NCI-H748 (cell line): ENCODE results near the gene ZNF454.

Experiments used
- DNase-seq: peaks from one replicate; lab custom pipeline; 2025; ENCODE audit not compliant: unreplicated experiment; lab: John Stamatoyannopoulos, UW

Gene ZNF454

GRCh38 chr5:178993236-178993765 lies 52.3 kb downstream of the ZNF454 start:
- DNase-seq = no peak

DNA sequence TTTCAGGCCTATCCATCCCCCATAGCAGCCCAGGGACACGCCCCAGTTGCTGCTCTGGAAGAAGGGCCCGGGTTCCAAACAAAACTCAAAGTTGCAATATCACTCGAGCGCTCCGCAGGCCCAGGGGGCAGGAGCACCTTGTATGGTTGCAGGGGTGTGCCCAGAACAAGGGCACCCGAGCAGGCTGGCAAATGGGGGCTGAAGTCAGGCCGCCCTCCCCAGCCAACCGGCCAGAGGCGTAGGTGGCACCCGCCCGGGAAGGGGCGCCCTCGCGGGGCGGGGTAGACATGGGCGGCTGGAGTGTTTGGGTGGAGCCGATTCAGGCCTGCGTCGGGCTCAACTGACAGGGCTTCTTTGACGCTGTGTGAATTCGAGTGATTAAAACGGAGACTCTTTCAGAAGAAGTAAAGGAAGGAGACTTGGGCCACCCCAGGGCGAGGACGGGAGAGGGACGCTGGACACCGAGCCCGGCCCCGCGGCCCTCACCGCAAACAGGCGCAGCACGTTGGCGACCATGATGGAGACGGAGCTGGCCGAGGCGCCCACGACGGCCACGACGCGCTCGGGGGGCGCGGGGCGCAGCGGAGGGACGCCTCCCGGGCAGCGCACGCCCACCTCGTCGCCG lies 53.1 kb downstream of the ZNF454 start:
- no peak for DNase-seq

GRCh38 chr5:178994580-178995340 lies 53.8 kb downstream of the ZNF454 start, which contains the start of gene GRM6:
Gene GRM6 (minus strand): TSS chr5:178995320. CDS start chr5:178994944, 376 bp downstream.
- DNase-seq = no peak

GRCh38 chr5:178995341-178995690 lies 54.3 kb downstream of the ZNF454 start:
- DNase-seq = no peak

GRCh38 chr5:178996156-178996555 lies 55.2 kb downstream of the ZNF454 start:
- no peak for DNase-seq

DNA sequence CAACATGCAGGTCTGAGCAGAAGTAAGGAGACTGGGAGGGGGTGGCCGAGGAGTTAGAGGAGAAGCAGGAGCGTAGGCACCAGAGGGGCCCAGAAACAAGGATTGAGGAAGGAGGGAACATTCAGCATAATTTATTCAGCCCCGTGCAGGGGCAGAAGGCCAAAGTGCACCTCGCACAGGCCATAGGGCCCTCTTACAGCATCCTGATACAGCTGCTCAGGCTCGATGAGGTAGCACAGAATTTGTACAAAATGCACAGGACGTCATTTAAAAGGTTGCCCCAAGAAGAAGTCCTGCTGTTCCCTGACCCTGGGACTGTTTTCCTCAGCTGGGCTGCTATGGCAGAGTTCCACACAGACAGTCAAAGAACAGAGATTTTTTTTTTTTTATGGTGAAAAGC lies 56.2 kb downstream of the ZNF454 start:
- no peak for DNase-seq

DNA sequence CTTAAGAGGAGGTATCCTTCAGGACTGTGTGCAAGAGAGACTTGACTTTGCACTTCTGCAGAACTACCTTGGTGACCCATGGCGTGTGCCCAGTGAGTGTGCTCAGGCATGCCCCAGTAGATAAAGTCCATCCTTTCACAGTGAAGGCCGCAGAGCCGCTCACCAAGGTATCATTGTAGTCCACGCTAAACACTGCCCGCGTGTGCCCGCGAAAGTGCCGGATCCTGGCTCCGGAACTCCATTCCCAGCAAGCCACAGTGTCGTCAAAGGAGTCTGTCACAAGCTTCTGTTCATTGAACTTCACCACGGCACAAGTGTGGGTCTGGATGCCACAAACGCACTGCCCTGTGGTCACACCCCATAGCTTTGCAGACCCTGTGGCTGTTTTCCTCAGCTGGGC lies 57.4 kb downstream of the ZNF454 start:
- DNase-seq = no peak

- no peak for DNase-seq
Measured at GRCh38 chr5:179006564-179006963, 65.6 kb downstream of the ZNF454 start.

DNA sequence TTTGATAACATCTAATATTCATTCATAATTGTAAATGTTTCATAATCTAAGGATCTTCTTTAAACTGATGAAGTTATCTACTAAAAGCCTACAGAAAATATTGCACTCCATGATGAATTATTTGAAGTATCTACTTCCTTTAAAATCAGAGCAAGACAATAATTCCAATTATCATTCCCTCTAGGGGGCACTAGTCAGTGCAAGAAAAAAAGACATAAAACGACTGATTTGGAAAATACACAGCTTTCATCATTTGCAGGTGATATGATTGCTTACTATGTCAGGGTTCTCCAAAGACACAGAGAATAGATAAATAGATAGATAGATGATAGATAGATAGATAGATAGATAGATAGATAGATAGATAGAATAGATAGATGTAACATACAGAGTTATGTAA lies 67.7 kb downstream of the ZNF454 start:
- no peak for DNase-seq
